ENCODE measurements around the gene COL20A1.

Gene COL20A1

DNA sequence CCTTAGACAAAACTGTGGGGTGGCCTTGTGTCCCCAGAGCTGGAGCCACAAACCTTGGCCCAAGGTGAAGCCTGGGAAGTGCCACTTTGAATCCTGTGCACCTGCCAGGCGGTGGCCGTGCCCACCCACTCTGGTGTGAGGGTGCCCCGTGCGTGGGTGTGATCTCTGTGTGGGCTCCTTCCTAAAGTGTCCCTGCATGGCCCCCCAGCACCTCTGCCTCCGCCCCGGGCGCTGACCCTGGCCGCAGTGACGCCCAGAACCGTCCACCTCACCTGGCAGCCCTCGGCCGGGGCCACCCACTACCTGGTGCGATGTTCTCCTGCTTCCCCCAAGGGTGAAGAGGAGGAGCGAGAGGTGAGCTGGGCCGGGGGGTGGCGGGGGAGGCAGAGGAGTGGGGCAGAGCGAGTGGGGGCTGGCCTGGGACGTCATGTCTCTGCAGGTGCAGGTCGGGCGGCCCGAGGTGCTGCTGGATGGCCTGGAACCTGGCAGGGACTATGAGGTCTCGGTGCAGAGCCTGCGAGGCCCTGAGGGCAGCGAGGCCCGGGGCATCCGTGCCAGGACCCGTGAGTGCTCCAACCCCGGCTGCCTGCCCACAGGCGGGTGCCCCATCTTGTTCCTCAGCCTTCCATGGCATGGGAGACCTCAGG lies 18.3 kb downstream of the COL20A1 start:
- H2AFZ ChIP-seq (ENCODE audit: insufficient read depth, low read length, poor library complexity), result no peak overlapping the region
- no peak overlapping the region for H3K4me3 ChIP-seq (ENCODE audit: low read depth, low read length)
- H3K9me3 ChIP-seq (ENCODE audit: insufficient read depth, low read depth, low read length), result no peaks in the 10 kb centered on the region
- H3K4ac ChIP-seq (ENCODE audit: low read depth, low read length), result no peak overlapping the region
- H2AK5ac ChIP-seq (ENCODE audit: low read length), result no peak overlapping the region
- no peak overlapping the region for H4K8ac ChIP-seq (ENCODE audit: low read depth, low read length)
- no peak overlapping the region for H3K4me2 ChIP-seq (ENCODE audit: low read length)
- no CpG with 5 or more reads among the region's 29 CpGs for WGBS (ENCODE audit: extremely low coverage, insufficient coverage, insufficient read length)
- no peak overlapping the region for H2BK5ac ChIP-seq (ENCODE audit: low read depth, low read length, poor library complexity)
- no peaks in the 10 kb centered on the region for H3K79me2 ChIP-seq (ENCODE audit: control insufficient read depth, insufficient read depth, low read length, poor library complexity)
- H2BK12ac ChIP-seq (ENCODE audit: low read length), result no peak overlapping the region
- H3K14ac ChIP-seq (ENCODE audit: low read length), result no peak overlapping the region
- DNase-seq, result no peak
- no peaks in the 10 kb centered on the region for H3K4me1 ChIP-seq (ENCODE audit: control insufficient read depth in 1 of 2, insufficient read depth in 2 of 2, low read length in 2 of 2)
- no peak overlapping the region for H2BK120ac ChIP-seq (ENCODE audit: insufficient read depth, low read length, poor library complexity)
- no peak overlapping the region for H3K23ac ChIP-seq (ENCODE audit: low read length)
- H3K27ac ChIP-seq (ENCODE audit: low read depth, low read length), result no peak overlapping the region
- no peak overlapping the region for H4K12ac ChIP-seq (ENCODE audit: low read depth, low read length)
- no peak overlapping the region for H4K91ac ChIP-seq (ENCODE audit: low read depth, low read length)
- H3K79me1 ChIP-seq (ENCODE audit: low read length), result no peaks in the 10 kb centered on the region
- H3K36me3 ChIP-seq (ENCODE audit: control insufficient read depth in 1 of 2, insufficient read depth in 2 of 2, low read length in 2 of 2), result no peaks in the 10 kb centered on the region
- H3K9ac ChIP-seq (ENCODE audit: low read length), result no peak overlapping the region
- no peak overlapping the region for H3K18ac ChIP-seq (ENCODE audit: low read length)
- no peaks in the 10 kb centered on the region for H3K27me3 ChIP-seq (ENCODE audit: insufficient read depth, low read length)

DNA sequence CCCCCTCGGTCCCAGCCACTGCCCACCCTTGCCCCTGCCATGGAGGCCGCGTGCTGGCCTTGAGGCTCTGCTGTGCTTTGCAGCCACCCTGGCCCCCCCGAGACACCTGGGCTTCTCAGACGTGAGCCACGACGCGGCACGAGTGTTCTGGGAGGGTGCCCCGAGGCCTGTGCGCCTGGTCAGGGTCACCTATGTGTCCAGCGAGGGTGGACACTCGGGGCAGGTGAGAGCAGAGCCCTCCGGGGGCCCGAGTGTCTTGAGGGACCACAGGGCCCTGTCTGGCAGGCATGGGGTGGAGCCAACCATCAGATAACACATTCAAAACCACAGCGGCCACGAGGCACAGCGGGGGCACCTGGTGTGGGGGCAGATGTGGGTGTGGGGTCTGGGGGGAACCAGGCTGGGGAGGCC lies 18.9 kb downstream of the COL20A1 start:
- H4K8ac ChIP-seq (ENCODE audit: low read depth, low read length), result no peak overlapping the region
- H2BK120ac ChIP-seq (ENCODE audit: insufficient read depth, low read length, poor library complexity), result no peak overlapping the region
- no peak overlapping the region for H3K14ac ChIP-seq (ENCODE audit: low read length)
- H4K91ac ChIP-seq (ENCODE audit: low read depth, low read length), result no peak overlapping the region
- H3K23ac ChIP-seq (ENCODE audit: low read length), result no peak overlapping the region
- no peaks in the 10 kb centered on the region for H3K36me3 ChIP-seq (ENCODE audit: control insufficient read depth in 1 of 2, insufficient read depth in 2 of 2, low read length in 2 of 2)
- H4K12ac ChIP-seq (ENCODE audit: low read depth, low read length), result no peak overlapping the region
- no peaks in the 10 kb centered on the region for H3K4me1 ChIP-seq (ENCODE audit: control insufficient read depth in 1 of 2, insufficient read depth in 2 of 2, low read length in 2 of 2)
- H2AFZ ChIP-seq (ENCODE audit: insufficient read depth, low read length, poor library complexity), result no peak overlapping the region
- H3K4ac ChIP-seq (ENCODE audit: low read depth, low read length), result no peak overlapping the region
- H2BK5ac ChIP-seq (ENCODE audit: low read depth, low read length, poor library complexity), result no peak overlapping the region
- H3K27ac ChIP-seq (ENCODE audit: low read depth, low read length), result no peak overlapping the region
- H3K18ac ChIP-seq (ENCODE audit: low read length), result no peak overlapping the region
- DNase-seq, result no peak
- no peak overlapping the region for H3K9ac ChIP-seq (ENCODE audit: low read length)
- H2AK5ac ChIP-seq (ENCODE audit: low read length), result no peak overlapping the region
- no peak overlapping the region for H3K4me3 ChIP-seq (ENCODE audit: low read depth, low read length)
- WGBS (ENCODE audit: extremely low coverage, insufficient coverage, insufficient read length), result no CpG with 5 or more reads among the region's 18 CpGs
- H3K27me3 ChIP-seq (ENCODE audit: insufficient read depth, low read length), result no peaks in the 10 kb centered on the region
- no peaks in the 10 kb centered on the region for H3K79me2 ChIP-seq (ENCODE audit: control insufficient read depth, insufficient read depth, low read length, poor library complexity)
- H3K4me2 ChIP-seq (ENCODE audit: low read length), result no peak overlapping the region
- H3K9me3 ChIP-seq (ENCODE audit: insufficient read depth, low read depth, low read length), result no peaks in the 10 kb centered on the region
- no peak overlapping the region for H2BK12ac ChIP-seq (ENCODE audit: low read length)
- no peaks in the 10 kb centered on the region for H3K79me1 ChIP-seq (ENCODE audit: low read length)

DNA sequence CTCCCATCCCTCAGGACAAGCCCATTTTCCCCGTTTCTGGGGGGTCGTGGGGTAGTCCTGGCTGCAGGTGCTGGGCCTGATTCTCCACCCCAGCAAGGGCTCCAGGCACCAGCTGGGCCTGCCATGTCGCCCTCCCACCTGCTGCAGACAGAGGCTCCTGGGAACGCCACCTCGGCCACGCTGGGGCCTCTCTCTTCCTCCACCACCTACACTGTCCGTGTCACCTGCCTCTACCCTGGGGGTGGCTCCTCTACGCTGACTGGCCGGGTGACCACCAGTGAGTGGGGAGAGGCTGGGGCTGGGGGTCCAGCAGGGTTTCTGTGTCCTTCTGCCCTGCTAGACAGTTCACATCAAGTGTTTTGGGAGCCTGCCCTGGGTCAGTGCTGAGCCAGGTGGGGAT lies 19.3 kb downstream of the COL20A1 start:
- no CpG with 5 or more reads among the region's 9 CpGs for WGBS (ENCODE audit: extremely low coverage, insufficient coverage, insufficient read length)
- H3K23ac ChIP-seq (ENCODE audit: low read length), result no peak overlapping the region

DNA sequence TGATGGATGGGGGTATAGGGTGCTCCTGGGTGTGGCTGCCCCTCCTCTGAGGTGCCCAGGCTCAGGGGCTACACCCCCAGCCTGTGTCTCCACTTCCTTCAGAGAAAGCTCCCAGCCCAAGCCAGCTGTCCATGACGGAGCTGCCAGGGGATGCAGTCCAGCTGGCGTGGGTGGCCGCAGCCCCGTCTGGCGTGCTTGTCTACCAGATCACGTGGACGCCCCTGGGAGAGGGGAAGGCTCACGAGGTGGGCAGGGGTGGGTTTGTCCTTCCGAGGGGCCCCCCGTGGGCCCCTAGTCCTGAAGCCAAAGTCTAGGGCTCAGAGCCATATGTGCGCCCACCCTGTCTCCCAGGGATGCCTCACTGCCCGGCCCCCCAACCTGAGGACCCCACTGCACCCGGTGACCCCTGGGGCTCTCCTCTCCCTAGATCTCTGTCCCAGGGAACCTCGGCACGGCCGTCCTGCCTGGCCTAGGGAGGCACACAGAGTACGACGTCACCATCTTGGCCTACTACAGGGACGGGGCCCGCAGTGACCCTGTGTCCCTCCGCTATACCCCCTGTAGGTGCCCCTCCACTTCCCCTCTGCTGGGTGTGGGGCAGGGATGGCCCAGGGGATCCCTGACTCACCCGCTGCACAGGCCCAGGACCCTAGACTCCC lies 19.8 kb downstream of the COL20A1 start:
- no peaks in the 10 kb centered on the region for H3K79me1 ChIP-seq (ENCODE audit: low read length)
- H3K9ac ChIP-seq (ENCODE audit: low read length), result no peak overlapping the region
- no peak overlapping the region for H3K4ac ChIP-seq (ENCODE audit: low read depth, low read length)
- no peak overlapping the region for H2BK120ac ChIP-seq (ENCODE audit: insufficient read depth, low read length, poor library complexity)
- H3K79me2 ChIP-seq (ENCODE audit: control insufficient read depth, insufficient read depth, low read length, poor library complexity), result no peaks in the 10 kb centered on the region
- H3K14ac ChIP-seq (ENCODE audit: low read length), result no peak overlapping the region
- no CpG with 5 or more reads among the region's 22 CpGs for WGBS (ENCODE audit: extremely low coverage, insufficient coverage, insufficient read length)
- no peak for DNase-seq
- no peak overlapping the region for H2BK5ac ChIP-seq (ENCODE audit: low read depth, low read length, poor library complexity)
- H2AFZ ChIP-seq (ENCODE audit: insufficient read depth, low read length, poor library complexity), result no peak overlapping the region
- H3K9me3 ChIP-seq (ENCODE audit: insufficient read depth, low read depth, low read length), result no peaks in the 10 kb centered on the region
- no peak overlapping the region for H3K23ac ChIP-seq (ENCODE audit: low read length)
- H4K91ac ChIP-seq (ENCODE audit: low read depth, low read length), result no peak overlapping the region
- H3K27ac ChIP-seq (ENCODE audit: low read depth, low read length), result no peak overlapping the region
- H4K12ac ChIP-seq (ENCODE audit: low read depth, low read length), result no peak overlapping the region
- H3K27me3 ChIP-seq (ENCODE audit: insufficient read depth, low read length), result no peaks in the 10 kb centered on the region
- H3K4me1 ChIP-seq (ENCODE audit: control insufficient read depth in 1 of 2, insufficient read depth in 2 of 2, low read length in 2 of 2), result no peaks in the 10 kb centered on the region
- no peaks in the 10 kb centered on the region for H3K36me3 ChIP-seq (ENCODE audit: control insufficient read depth in 1 of 2, insufficient read depth in 2 of 2, low read length in 2 of 2)
- no peak overlapping the region for H3K4me3 ChIP-seq (ENCODE audit: low read depth, low read length)
- H2BK12ac ChIP-seq (ENCODE audit: low read length), result no peak overlapping the region
- H4K8ac ChIP-seq (ENCODE audit: low read depth, low read length), result no peak overlapping the region
- H3K18ac ChIP-seq (ENCODE audit: low read length), result no peak overlapping the region
- no peak overlapping the region for H2AK5ac ChIP-seq (ENCODE audit: low read length)
- no peak overlapping the region for H3K4me2 ChIP-seq (ENCODE audit: low read length)

More for the DNA sequence above, 19.3 kb downstream of the COL20A1 start:
- no peaks in the 10 kb centered on the region for H3K27me3 ChIP-seq (ENCODE audit: insufficient read depth, low read length)
- no peak overlapping the region for H3K18ac ChIP-seq (ENCODE audit: low read length)
- H3K4me2 ChIP-seq (ENCODE audit: low read length), result no peak overlapping the region
- no peak overlapping the region for H4K8ac ChIP-seq (ENCODE audit: low read depth, low read length)
- H2BK120ac ChIP-seq (ENCODE audit: insufficient read depth, low read length, poor library complexity), result no peak overlapping the region
- no peaks in the 10 kb centered on the region for H3K4me1 ChIP-seq (ENCODE audit: control insufficient read depth in 1 of 2, insufficient read depth in 2 of 2, low read length in 2 of 2)
- no peak overlapping the region for H3K4me3 ChIP-seq (ENCODE audit: low read depth, low read length)
- no peaks in the 10 kb centered on the region for H3K9me3 ChIP-seq (ENCODE audit: insufficient read depth, low read depth, low read length)
- H3K79me2 ChIP-seq (ENCODE audit: control insufficient read depth, insufficient read depth, low read length, poor library complexity), result no peaks in the 10 kb centered on the region
- no peak overlapping the region for H2AFZ ChIP-seq (ENCODE audit: insufficient read depth, low read length, poor library complexity)
- DNase-seq, result no peak
- H2BK5ac ChIP-seq (ENCODE audit: low read depth, low read length, poor library complexity), result no peak overlapping the region
- no peaks in the 10 kb centered on the region for H3K36me3 ChIP-seq (ENCODE audit: control insufficient read depth in 1 of 2, insufficient read depth in 2 of 2, low read length in 2 of 2)
- H2AK5ac ChIP-seq (ENCODE audit: low read length), result no peak overlapping the region
- H3K4ac ChIP-seq (ENCODE audit: low read depth, low read length), result no peak overlapping the region
- H3K9ac ChIP-seq (ENCODE audit: low read length), result no peak overlapping the region
- no peak overlapping the region for H3K27ac ChIP-seq (ENCODE audit: low read depth, low read length)
- no peak overlapping the region for H4K12ac ChIP-seq (ENCODE audit: low read depth, low read length)
- H3K14ac ChIP-seq (ENCODE audit: low read length), result no peak overlapping the region
- no peak overlapping the region for H2BK12ac ChIP-seq (ENCODE audit: low read length)
- no peak overlapping the region for H4K91ac ChIP-seq (ENCODE audit: low read depth, low read length)
- no peaks in the 10 kb centered on the region for H3K79me1 ChIP-seq (ENCODE audit: low read length)

All from trophoblast cell (in vitro differentiated cells and primary cell).